GM10266 (cell line): Measurements from ENCODE around the gene DGCR6L.
"Not testable (repeated sequence)": the region's sequence is repeated elsewhere in the genome, so short reads cannot be mapped to it uniquely, and the experiment has no call there.

Source experiments
- DNase-seq: peaks from one replicate; pipeline ENCODE4 v3.0.0; 2012; ENCODE audit errors: extremely low spot score
- CTCF ChIP-seq: IDR thresholded peaks from 2 replicates; pipeline ENCODE4 v1.5.1; 2012; ENCODE audit warnings: mild to moderate bottlenecking, low read depth; ENCODE audit not compliant: control insufficient read depth, insufficient read depth; ENCODE audit errors: missing control alignments

The DGCR6L gene

GRCh38 chr22:20319745-20320658 lies at the start of gene DGCR6L:
TSS of gene DGCR6L (minus strand) at chr22:20320060. CDS start at chr22:20319988, 72 bp downstream.
- no peak for TF ChIP-seq CTCF
- DNase-seq = peak; percentile 99

GRCh38 chr22:20368875-20369274 lies 49.0 kb upstream of the DGCR6L start:
- DNase-seq = not testable (repeated sequence)

GRCh38 chr22:20366841-20367240 lies 47.0 kb upstream of the DGCR6L start:
- DNase-seq = not testable (repeated sequence)

- not testable (repeated sequence) for DNase-seq
Observed at GRCh38 chr22:20364335-20365260, 44.7 kb upstream of the DGCR6L start.

- DNase-seq = not testable (repeated sequence)
Observed at GRCh38 chr22:20362403-20362802, 42.5 kb upstream of the DGCR6L start.

GRCh38 chr22:20361752-20362229 lies 41.9 kb upstream of the DGCR6L start:
- DNase-seq = not testable (repeated sequence)

- not testable (repeated sequence) for DNase-seq
Observed at GRCh38 chr22:20360866-20361751, 41.2 kb upstream of the DGCR6L start.

- DNase-seq = not testable (repeated sequence)
Observed at GRCh38 chr22:20360261-20360660, 40.4 kb upstream of the DGCR6L start.

GRCh38 chr22:20358503-20359239 lies 38.8 kb upstream of the DGCR6L start:
- DNase-seq = not testable (repeated sequence)

- DNase-seq = not testable (repeated sequence)
Observed at GRCh38 chr22:20357967-20358366, 38.1 kb upstream of the DGCR6L start.

GRCh38 chr22:20356906-20357305 lies 37.0 kb upstream of the DGCR6L start:
- DNase-seq = not testable (repeated sequence)

- not testable (repeated sequence) for DNase-seq
Observed at GRCh38 chr22:20355939-20356636, 36.2 kb upstream of the DGCR6L start.
